GM18873 (cell line): ENCODE results near the gene MTO1.
A peak's percentile ranks its signal among the peaks of the same experiment; 100 is the strongest.
"Not testable (repeated sequence)": the region's sequence is repeated elsewhere in the genome, so short reads cannot be mapped to it uniquely, and the experiment has no call there.

ENCODE experiments used
- ATAC-seq: cut with Tn5 transposase; IDR thresholded peaks from one replicate; pipeline ENCODE4 v1.9.1; 2021; ENCODE audit warnings: mild to moderate bottlenecking, moderate library complexity, moderate number of reproducible peaks; ENCODE audit not compliant: unreplicated experiment, low FRiP score

Gene MTO1

DNA sequence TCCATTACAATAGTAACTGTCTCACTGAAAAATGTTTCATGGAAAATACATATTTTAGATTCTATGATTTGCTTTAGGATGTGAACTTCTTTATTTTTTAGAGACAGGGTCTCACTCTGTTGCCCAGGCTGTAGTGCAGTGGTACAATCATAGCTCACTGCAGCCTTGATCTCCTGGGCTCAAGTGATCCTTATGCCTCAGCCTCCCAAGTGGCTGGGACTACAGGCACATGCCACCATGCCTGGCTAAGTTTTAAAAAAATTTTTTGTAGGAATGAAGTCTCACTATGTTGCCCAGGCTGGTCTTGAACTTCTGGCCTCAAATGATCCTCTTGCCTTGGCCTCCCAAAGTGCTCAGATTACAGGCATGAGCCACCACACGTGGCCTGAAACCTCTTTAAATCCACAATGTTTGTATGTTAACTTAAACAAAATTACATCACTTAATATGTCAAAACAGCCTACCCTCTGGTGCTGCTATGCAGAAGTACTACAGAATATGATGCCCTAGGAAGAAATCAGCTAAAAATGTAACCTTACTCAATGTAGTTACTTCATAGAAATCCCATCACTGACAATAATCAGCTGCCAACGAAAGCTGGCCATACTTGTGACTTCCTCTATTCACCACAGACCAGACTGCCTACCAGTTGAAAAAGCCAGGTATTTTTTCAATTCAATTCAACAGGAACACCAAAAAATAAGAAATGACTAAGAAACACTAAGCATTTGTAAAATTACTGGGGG, 41.7 kb downstream of the MTO1 start:
- ATAC-seq, result no peak

DNA sequence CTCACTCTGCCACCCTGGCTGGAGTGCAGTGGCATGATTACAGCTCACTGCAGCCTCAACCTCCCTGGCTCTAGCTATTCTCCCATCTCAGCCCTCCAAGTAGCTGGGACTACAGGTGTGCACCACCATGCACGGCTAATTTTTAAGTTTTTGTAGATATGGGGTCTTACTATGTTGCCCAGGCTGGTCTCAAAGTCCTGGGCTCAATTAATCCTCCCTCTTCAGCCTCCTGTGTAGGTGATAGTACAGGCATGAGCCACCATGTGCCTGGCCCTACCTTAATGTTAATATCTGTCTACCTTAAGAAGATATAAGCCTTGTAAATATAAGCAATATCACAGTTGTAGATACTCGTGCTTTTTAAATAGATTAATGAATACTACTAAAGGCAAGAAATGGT, 42.6 kb downstream of the MTO1 start:
- ATAC-seq, result no peak

DNA sequence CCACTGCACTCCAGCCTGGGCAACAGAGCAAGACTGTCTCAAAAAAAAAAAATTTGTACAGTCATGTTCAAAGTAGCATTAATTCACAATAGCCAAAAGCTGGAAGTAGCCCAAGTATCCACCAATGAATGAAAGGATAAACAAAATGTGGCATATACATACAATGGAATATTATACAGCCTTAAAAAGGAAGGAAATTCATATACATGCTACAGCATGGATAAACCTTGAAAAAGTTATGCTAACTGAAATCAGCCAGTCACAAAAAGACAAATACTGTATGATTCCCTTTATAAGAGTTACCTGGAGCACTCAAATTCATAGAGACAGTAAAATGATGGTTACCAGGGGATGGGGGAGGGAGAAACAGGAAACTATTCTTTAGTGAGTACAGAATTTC, 43.6 kb downstream of the MTO1 start:
- ATAC-seq, result no peak

DNA sequence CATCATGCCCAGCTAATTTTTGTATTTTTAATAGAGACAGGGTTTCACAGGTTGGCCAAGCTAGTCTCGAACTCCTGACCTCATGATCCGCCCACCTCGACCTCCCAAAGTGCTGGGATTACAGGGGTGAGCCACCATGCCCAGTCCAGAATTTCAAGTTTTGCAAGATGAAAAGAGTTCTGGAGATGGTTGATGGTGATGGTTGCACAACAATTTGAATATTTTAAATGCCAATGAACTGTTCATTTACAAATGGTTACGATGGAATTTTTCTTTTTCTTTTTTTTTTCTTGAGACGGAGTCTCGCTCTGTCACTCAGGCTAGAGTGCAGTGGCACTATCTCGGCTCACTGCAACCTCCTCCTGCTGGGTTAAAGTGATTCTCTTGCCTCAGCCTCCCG, 44.2 kb downstream of the MTO1 start:
- not testable (repeated sequence) for ATAC-seq

DNA sequence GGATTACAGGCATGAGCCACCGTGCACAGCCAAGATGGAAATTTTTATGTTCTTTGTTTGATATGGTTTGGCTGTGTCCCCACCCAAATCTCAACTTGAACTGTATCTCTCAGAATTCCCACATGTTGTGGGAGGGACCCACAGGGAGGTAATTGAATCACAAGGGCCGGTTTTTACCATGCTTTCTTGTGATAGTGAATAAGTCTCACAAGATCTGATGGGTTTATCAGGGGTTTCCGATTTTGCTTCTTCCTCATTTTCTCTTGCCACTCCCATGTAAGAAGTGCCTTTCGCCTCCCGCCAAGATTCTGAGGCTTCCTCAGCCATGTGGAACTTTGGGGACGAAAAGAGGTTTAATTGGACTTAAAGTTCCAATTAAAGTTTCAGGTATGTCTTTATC, 44.7 kb downstream of the MTO1 start:
- no peak for ATAC-seq

DNA sequence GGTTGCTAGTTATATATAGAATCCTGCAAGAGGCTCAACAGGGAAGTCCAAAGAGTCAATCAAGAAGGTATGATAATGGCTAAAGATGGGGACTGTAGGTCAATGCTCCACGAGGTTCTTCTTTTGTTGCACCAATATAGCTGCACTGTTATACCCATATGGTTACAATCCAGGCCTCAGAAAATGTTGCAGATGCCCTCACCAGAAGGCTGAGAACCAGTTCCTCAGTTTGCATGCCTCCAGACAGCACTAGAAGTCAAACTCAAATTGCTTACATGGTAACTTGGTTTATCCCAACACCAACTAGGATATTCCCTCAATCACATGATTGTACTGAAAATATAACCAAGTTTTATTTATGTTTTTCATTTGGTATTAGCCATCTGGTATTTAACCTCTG, 47.2 kb downstream of the MTO1 start:
- ATAC-seq, result no peak

DNA sequence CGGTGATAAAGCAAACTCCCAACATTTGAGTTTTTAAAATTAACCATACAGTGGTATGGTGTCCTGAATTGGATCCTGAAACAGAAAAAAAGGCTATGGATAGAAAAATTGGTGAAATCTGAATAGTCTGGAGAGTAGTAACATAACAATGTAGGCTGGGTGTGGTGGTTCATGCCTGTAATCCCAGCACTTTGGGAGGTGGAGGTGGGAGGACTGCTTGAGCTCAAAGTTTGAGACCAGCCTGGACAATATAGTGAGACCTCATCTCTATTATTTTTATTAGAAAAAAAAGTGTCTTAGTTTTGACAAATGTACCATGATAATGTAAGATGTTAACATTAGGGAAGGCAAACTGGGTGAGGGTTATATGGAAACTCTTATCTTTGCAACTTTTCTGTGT, 48.3 kb downstream of the MTO1 start:
- no peak for ATAC-seq

DNA sequence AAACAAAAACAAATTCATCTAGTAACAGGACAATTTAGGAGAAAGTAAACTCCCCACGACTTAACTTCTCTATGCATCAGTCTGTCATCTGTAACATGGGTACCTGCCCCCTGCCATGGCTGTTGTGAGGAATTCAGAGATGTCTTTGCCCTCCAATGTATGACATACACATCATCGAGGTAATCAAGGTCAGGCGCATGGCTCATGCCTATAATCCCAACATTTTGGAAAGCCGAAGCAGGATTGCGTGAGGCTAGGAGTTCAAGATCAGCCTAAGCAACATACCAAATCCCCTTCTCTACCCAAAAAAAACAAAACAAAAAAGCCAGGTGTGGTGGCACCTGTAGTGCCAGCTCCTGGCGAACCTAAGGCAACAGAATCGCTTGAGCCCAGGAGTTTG, 50.3 kb downstream of the MTO1 start:
- no peak for ATAC-seq

DNA sequence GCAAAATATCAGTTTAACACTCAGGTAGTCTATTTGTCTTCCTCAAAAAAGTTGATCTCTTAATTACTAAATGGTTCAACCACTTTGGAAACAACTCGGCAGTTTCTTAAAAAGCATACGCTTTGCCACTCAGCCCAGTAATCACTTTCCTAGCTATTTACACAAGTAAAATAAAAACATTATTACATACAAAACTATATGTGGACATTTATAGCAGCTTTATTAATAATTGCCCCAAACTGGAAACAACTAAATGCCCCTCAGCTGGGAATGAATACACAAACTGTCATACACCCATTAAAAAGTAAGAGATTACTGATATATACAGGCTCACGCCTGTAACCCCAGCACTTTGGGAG, 51.9 kb downstream of the MTO1 start:
- ATAC-seq, result no peak

DNA sequence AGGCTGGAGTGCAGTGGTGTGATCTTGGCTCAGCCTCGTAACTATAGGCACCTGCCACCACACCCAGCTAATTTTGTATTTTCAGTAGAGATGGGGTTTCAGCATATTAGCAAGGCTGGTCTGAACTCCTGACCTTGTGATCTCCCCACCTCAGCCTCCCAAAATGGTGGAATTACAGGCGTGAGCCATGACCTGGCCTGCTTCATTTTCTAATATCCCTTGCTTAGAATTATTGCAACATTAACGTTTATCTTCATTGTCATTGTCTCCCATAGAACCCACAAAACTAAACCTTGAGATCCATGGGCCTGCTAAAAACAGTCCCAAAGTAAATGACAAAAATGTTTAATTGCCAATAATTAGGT, 53.2 kb downstream of the MTO1 start:
- no peak for ATAC-seq

DNA sequence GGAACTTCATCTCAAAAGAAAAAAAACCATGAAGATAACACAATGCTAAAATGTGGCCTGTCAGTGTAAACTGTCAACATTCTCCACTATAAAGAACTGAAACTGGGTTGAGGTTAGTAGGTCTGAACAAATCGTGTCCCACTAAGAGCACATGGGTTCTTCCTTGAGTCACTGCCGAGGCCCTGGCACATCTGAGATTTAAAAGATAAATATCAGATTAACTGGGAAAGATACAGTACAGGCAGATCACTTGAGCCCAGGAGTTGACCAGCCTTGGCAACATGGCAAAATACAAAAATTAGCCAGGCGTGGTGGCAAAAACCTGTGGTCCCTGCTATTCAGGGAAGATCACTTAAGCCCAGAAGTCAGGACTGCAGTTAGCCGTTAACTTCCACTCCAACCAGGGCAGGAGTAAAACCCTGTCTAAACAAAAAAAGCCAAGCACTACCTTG, 53.7 kb downstream of the MTO1 start:
- no peak for ATAC-seq

DNA sequence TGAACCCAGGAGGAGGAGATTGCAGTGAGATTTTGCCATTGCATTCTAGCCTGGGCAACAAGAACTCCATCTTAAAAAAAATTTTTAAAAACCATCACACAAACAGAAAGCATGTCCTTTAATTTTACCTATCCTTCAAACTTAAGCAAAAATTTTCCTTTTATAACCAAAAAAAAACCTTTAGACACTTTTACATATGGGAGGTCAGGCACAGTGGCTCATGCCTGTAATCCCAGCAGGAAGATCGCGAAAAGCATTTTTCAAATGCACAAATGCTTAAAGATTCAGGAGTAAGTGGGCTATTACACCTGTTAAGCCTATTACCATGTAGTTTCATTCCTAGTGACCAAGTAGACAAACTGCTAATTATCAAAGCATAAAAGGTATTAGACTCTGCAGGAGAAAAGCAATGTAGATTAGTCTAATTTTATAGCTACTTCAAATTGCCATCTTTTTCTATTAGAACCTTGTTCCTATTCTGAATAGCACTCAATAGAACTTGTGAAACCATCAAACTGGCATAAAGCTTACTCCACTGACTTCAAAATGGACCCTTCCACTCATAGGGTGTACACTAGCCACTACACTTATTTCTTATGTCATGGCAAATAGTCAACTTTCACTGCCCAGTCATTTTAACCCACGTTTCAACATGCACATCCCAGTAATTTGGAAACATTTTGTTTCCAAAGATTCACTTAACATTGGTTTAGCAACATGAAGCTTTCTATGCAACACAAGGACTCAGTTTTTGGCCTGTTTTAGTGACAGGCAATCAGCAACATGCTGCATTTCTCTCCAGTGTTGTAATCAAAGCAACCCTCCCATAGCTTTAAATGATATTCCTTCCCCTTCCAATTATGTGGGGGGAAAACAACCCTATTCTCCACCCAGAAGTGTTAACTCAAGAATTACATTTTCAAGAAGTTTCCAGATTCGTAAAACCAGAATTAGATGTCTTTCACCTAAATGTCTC, 55.3 kb downstream of the MTO1 start:
- ATAC-seq, result no peak

DNA sequence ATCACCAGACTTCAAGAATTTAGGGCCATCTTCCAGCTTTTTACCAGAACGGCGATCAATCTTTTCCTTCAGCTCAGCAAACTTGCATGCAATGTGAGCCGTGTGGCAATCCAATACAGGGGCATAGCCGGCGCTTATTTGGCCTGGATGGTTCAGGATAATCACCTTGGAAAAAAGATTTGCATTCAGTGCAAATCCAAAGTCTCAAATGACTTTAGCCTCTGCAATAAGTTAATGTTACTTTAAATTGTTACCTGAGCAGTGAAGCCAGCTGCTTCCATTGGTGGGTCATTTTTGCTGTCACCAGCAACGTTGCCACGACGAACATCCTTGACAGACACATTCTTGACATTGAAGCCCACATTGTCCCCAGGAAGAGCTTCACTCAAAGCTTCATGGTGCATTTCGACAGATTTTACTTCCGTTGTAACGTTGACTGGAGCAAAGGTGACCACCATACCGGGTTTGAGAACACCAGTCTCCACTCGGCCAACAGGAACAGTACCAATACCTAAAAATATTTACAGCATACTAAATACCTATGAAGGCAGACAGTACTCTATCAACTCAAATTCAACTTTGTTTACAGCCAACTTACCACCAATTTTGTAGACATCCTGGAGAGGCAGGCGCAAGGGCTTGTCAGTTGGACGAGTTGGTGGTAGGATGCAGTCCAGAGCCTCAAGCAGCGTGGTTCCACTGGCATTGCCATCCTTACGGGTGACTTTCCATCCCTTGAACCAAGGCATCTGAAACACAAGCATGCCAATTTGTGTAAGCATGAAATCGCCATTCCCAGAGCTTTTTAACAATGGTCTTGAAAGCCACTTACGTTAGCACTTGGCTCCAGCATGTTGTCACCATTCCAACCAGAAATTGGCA, 56.8 kb downstream of the MTO1 start:
- not testable (repeated sequence) for ATAC-seq

DNA sequence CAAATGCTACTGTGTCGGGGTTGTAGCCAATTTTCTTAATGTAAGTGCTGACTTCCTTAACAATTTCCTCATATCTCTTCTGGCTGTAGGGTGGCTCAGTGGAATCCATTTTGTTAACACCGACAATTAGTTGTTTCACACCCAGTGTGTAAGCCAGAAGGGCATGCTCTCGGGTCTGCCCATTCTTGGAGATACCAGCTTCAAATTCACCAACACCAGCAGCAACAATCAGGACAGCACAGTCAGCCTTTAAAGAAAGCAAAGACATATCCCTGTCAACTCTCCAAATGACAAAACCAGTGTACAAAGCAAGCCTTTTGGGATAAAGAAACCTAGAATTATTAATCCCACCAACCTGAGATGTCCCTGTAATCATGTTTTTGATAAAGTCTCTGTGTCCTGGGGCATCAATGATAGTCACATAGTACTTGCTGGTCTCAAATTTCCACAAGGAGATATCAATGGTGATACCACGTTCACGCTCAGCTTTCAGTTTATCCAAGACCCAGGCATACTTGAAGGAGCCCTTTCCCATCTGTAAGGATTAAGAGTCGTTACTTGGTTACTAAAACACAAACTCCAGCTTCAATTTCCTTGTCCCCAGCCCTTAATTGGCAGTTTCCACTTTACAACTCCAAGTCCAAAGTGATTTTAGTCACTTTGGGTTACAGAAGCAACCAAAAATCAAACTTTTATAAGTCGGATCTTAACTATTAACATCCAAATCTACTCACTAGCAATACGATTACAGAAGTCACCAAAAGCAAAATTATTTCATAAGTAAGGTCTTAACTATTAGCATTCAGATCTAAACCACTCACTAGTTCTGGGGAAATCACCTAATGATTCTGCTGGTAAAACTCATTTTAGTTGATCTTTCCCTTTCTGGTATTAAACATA, 57.7 kb downstream of the MTO1 start:
- ATAC-seq, result not testable (repeated sequence)

DNA sequence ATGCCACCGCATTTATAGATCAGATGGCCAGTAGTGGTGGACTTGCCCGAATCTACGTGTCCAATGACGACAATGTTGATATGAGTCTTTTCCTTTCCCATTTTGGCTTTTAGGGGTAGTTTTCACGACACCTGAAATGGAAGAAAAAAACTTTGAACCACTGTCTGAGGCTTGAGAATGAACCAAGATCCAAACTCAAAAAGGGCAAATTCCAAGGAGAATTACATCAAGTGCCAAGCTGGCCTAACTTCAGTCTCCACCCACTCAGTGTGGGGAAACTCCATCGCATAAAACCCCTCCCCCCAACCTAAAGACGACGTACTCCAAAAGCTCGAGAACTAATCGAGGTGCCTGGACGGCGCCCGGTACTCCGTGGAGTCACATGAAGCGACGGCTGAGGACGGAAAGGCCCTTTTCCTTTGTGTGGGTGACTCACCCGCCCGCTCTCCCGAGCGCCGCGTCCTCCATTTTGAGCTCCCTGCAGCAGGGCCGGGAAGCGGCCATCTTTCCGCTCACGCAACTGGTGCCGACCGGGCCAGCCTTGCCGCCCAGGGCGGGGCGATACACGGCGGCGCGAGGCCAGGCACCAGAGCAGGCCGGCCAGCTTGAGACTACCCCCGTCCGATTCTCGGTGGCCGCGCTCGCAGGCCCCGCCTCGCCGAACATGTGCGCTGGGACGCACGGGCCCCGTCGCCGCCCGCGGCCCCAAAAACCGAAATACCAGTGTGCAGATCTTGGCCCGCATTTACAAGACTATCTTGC, 58.6 kb downstream of the MTO1 start:
- ATAC-seq, result no peak

DNA sequence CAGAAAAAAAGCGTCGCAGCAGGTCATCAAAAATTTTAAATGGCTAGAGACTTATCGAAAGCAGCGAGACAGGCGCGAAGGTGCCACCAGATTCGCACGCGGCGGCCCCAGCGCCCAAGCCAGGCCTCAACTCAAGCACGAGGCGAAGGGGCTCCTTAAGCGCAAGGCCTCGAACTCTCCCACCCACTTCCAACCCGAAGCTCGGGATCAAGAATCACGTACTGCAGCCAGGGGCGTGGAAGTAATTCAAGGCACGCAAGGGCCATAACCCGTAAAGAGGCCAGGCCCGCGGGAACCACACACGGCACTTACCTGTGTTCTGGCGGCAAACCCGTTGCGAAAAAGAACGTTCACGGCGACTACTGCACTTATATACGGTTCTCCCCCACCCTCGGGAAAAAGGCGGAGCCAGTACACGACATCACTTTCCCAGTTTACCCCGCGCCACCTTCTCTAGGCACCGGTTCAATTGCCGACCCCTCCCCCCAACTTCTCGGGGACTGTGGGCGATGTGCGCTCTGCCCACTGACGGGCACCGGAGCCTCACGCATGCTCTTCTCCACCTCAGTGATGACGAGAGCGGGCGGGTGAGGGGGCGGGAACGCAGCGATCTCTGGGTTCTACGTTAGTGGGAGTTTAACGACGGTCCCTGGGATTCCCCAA, 59.3 kb downstream of the MTO1 start, which contains the start of gene EEF1A1:
EEF1A1 (minus strand) TSS at position 345 of the 663 bp plus-strand sequence. CDS start 1,006 bp downstream, outside the sequence.
- ATAC-seq, result peak; percentile 60

DNA sequence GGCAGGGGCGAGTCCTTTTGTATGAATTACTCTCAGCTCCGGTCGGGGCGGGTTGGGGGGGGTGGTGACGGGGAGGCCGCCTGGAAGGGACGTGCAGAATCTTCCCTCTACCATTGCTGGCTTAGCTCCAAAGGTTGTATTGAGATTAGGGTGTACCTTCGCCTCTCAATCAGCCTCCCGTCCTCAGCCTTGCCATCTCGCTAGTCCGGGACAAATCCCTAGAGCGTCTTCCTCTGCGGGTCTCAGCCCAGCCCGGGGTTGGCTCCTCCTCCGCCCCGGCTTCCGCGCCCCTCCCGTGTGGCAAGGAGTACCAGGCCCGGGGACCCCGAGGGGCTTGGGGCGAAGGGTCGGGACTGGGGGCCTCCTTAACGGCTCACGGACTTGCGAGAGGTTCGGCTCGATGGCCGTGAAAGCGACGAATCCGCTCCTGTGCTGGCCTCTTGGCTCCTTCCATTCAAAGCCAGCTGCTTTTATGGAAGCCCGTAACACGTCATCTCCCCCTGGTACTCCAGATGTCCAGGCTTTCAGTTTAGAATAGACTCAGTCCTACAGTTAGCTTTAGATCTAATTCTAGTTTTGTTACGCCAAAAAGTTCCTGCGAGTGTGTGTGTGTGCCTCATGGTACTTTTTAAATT, 59.9 kb downstream of the MTO1 start:
- ATAC-seq, result peak; percentile 26
